ENCODE results near the gene CFB. TPM values are rescaled to one million over a fixed set of nuclear protein-coding genes. Genes with fewer than 3 reads are reported as not detected.

CFB gene
- total and polyA plus RNA-seq, 2 of the 13 experiments (the other 11 are each of a cell fraction or from before 2014, with no cell fraction given) = 171 to 513 TPM

DNA sequence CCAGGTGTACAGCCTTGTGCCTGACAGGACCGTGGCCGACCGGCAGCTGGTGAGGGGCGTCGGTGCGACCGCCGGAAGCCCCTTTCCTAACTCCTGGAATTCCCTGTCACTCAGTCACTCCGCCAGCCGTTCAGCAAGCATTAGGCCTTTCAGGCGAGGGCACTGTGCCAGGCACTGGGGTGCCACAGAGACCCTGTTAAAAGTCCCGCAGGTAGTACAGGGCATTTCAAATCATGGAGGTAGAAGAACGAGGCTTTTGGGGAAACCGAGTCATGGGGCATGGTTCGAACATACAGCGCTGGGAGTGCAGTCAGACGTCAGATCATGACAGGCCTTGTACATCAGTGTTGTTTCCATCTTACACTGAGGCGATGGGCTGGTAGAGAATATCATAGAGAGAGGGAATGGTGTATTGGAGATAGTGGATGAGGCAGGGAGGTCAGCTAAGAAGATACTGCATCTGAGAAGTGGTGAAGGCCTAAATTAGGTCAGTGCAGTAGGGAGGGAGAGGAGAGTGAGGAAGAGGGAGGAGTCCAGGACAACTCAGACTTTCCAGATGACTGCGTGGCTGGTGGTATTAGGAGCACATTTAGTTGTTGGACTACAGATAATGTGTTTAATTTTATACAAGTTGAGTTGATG lies 26.9 kb downstream of the CFB start (continued):
- TF ChIP-seq, protein P1, sequence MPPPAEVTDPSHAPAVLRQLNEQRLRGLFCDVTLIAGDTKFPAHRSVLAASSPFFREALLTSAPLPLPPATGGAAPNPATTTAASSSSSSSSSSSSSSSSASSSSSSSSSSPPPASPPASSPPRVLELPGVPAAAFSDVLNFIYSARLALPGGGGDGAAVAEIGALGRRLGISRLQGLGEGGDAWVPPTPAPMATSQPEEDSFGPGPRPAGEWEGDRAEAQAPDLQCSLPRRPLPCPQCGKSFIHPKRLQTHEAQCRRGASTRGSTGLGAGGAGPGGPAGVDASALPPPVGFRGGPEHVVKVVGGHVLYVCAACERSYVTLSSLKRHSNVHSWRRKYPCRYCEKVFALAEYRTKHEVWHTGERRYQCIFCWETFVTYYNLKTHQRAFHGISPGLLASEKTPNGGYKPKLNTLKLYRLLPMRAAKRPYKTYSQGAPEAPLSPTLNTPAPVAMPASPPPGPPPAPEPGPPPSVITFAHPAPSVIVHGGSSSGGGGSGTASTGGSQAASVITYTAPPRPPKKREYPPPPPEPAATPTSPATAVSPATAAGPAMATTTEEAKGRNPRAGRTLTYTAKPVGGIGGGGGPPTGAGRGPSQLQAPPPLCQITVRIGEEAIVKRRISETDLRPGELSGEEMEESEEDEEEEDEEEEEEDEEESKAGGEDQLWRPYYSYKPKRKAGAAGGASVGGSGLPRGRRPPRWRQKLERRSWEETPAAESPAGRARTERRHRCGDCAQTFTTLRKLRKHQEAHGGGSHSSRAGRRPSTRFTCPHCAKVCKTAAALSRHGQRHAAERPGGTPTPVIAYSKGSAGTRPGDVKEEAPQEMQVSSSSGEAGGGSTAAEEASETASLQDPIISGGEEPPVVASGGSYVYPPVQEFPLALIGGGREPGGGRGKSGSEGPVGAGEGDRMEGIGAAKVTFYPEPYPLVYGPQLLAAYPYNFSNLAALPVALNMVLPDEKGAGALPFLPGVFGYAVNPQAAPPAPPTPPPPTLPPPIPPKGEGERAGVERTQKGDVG (CRISPR knock-in tag; IDR thresholded peaks at IDR 0.05; ENCODE audit: borderline replicate concordance) = peak; percentile 4; the same call in 1 of the 2 replicates
- TF ChIP-seq ZNF605 (CRISPR knock-in tag; IDR thresholded peaks at IDR 0.05) (0 out of 2 replicates have a peak, but pooled peaks have one; percentile 13), CEBPZ (IDR thresholded peaks at IDR 0.05; ENCODE audit: low read length) (no peak), ZNF891 (CRISPR knock-in tag; IDR thresholded peaks at IDR 0.05) (peak; percentile 69; the same call in 1 of the 2 replicates), RAD21 (CRISPR knock-in tag; IDR thresholded peaks at IDR 0.05) (0 out of 2 replicates have a peak, but pooled peaks have one; percentile 6)
- TF ChIP-seq, protein P2, sequence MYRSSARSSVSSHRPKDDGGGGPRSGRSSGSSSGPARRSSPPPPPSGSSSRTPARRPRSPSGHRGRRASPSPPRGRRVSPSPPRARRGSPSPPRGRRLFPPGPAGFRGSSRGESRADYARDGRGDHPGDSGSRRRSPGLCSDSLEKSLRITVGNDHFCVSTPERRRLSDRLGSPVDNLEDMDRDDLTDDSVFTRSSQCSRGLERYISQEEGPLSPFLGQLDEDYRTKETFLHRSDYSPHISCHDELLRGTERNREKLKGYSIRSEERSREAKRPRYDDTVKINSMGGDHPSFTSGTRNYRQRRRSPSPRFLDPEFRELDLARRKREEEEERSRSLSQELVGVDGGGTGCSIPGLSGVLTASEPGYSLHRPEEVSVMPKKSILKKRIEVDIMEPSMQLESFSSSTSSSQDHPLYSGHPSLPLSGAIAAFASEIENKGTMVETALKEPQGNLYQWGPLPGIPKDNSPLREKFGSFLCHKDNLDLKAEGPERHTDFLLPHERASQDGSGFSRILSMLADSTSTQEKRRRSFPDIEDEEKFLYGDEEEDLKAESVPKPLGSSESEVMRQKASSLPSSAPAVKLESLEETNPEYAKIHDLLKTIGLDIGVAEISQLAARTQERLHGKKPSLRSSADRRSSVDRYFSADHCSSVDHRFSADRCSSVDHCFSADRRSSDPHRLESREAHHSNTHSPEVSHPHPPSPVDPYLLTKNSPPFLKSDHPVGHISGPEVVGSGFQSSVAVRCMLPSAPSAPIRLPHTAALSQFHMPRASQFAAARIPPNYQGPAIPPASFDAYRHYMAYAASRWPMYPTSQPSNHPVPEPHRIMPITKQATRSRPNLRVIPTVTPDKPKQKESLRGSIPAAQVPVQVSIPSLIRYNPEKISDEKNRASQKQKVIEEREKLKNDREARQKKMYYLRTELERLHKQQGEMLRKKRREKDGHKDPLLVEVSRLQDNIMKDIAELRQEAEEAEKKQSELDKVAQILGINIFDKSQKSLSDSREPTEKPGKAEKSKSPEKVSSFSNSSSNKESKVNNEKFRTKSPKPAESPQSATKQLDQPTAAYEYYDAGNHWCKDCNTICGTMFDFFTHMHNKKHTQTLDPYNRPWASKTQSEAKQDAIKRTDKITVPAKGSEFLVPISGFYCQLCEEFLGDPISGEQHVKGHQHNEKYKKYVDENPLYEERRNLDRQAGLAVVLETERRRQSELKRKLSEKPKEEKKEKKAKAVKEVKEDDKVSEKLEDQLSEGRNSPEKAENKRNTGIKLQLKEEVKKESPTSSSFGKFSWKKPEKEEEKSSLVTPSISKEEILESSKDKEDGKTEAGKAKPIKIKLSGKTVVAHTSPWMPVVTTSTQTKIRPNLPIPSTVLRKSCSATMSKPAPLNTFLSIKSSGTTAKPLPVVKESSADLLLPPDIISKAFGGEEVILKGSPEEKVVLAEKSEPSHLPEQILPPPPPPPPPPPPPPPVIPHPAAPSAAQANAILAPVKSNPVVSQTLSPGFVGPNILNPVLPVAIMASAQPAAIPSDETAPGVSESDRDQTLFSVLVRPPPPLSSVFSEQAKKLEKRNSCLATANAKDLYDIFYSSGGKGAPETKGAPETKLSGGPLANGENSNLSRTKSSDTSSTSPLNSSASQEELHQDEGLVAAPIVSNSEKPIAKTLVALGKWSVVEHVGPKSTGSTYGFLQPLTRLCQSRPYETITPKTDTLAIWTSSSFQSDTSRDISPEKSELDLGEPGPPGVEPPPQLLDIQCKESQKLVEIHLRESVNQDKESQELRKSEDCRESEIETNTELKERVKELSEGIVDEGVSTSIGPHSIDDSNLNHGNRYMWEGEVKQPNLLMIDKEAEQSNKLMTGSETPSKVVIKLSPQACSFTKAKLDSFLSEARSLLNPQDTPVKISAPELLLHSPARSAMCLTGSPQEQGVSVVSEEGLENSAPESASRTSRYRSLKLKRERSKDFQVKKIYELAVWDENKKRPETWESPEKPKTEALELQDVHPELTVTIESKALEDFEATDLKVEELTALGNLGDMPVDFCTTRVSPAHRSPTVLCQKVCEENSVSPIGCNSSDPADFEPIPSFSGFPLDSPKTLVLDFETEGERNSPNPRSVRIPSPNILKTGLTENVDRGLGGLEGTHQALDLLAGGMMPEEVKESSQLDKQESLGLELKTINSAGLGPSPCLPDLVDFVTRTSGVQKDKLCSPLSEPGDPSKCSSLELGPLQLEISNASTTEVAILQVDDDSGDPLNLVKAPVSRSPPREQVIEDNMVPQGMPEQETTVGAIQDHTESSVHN (CRISPR knock-in tag; IDR thresholded peaks at IDR 0.05) = peak; percentile 30; the same call in 1 of the 2 replicates
